Choroid plexus epithelial cell (primary cell): ENCODE results near the gene ABHD2.
"Not testable (repeated sequence)": the region's sequence is repeated elsewhere in the genome, so short reads cannot be mapped to it uniquely, and the experiment has no call there.

Source experiments
- DNase-seq: peaks from one replicate; pipeline ENCODE4 v3.0.0-alpha.2; 2010; ENCODE audit warnings: low read depth
- H3K4me3 ChIP-seq: 2 replicates; pipeline ENCODE4 v1.5.1; 2011; ENCODE audit warnings: low read depth, mild to moderate bottlenecking, control low read depth, low read length, moderate library complexity
- CTCF ChIP-seq: conservative IDR thresholded peaks from 2 replicates; pipeline ENCODE4 v1.5.1; 2011; ENCODE audit warnings: low read depth, mild to moderate bottlenecking, control low read depth, inconsistent platforms, low read length, moderate library complexity

ABHD2 gene

GRCh38 chr15:89136818-89137772, 48.8 kb downstream of the ABHD2 start:
- TF ChIP-seq CTCF, result no peak
- no peak for DNase-seq
- no peak overlapping the region for H3K4me3 ChIP-seq

GRCh38 chr15:89137926-89138325, 49.7 kb downstream of the ABHD2 start:
- no peak overlapping the region for H3K4me3 ChIP-seq
- no peak for TF ChIP-seq CTCF
- DNase-seq, result no peak

GRCh38 chr15:89138999-89139612, 50.9 kb downstream of the ABHD2 start:
- H3K4me3 ChIP-seq, result no peak overlapping the region
- DNase-seq, result no peak
- TF ChIP-seq CTCF, result no peak

GRCh38 chr15:89139613-89140499, 51.6 kb downstream of the ABHD2 start:
- TF ChIP-seq CTCF, result peak; percentile 45
- DNase-seq, result peak; percentile 42
- no peak overlapping the region for H3K4me3 ChIP-seq

- TF ChIP-seq CTCF, result no peak
- no peak for DNase-seq
- no peak overlapping the region for H3K4me3 ChIP-seq
These were observed 52.3 kb downstream of the ABHD2 start for GRCh38 chr15:89140595-89140994.

GRCh38 chr15:89141159-89141558, 52.9 kb downstream of the ABHD2 start:
- not testable (repeated sequence) for H3K4me3 ChIP-seq, DNase-seq

- no peak for DNase-seq
- no peak overlapping the region for H3K4me3 ChIP-seq
- TF ChIP-seq CTCF, result no peak
These were observed 53.6 kb downstream of the ABHD2 start for GRCh38 chr15:89141885-89142284.
